Caki2 (cell line): Measurements from ENCODE around the gene FAM124B. TPM values are rescaled to one million over a fixed set of nuclear protein-coding genes. Genes with fewer than 3 reads are reported as not detected.
A peak's percentile ranks its signal among the peaks of the same experiment; 100 is the strongest.
"Not testable (repeated sequence)": the region's sequence is repeated elsewhere in the genome, so short reads cannot be mapped to it uniquely, and the experiment has no call there.

Experiments
- DNase-seq: peaks from one replicate; pipeline ENCODE4 v3.0.0-alpha.2; 2015; ENCODE audit warnings: low read depth
- in situ Hi-C: cut with HindIII; loops from 2 replicates; pipeline ENCODE4 v1.10.0; 2016; ENCODE audit warnings: low sequenced_read_pairs, low pct_unique_long_range_greater_than_20kb, mixed read lengths
- total RNA-seq: library from RNA; depleted of rRNA; stranded (reverse); fragments of >200 nt; shearing (Covaris generic); gene quantifications from 2 replicates; pipeline ENCODE4 v1.2.3, GENCODE V29; 2014; ENCODE audit warnings: low replicate concordance

The FAM124B gene
- total RNA-seq, 1 experiment from 2014 or later, result not detected

GRCh38 chr2:224393157-224393872, 8.6 kb downstream of the FAM124B start:
- DNase-seq, result no peak
- in situ Hi-C loops, result no loop called here

DNA sequence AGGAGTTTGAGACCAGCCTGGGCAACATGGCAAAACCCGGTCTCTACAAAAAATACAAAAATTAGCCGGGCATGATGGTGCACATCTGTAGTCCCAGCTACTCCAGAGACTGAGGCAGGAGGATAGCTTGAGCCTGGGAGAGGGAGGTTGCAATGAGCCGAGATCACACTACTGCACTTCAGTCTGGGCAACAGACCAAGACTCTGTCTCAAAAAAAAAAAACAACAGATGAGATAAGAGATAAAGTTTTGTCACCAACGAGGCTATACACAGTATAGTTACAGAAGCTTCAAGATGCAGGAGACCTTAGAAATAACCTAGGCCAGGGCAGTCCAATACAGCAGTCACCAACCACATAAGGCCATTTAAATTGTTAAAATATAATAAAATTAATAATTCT, 9.4 kb downstream of the FAM124B start:
- in situ Hi-C loops, result no loop called here
- DNase-seq, result no peak

GRCh38 chr2:224389317-224389716, 12.6 kb downstream of the FAM124B start:
- no peak for DNase-seq
- in situ Hi-C loops, result no loop called here

DNA sequence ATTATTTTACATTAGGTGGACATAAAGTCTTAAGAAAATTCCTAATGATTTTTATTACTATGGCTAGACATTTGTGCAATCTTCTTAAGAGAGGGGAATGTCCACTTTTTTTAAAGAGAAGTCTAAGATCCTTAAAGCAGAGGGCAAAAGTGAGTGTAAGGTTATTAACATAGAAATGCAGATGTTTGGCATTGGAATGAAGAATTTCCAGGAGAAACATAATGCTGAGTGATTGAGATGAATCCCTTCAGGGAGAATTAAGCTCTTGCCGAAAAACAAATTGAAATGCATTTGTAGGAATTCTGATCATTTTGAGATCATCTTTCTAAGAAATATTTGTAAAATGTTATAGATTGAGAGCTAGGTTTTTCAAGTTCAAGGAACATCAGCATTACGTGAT, 15.0 kb downstream of the FAM124B start:
- in situ Hi-C loops, result no loop called here
- no peak for DNase-seq

DNA sequence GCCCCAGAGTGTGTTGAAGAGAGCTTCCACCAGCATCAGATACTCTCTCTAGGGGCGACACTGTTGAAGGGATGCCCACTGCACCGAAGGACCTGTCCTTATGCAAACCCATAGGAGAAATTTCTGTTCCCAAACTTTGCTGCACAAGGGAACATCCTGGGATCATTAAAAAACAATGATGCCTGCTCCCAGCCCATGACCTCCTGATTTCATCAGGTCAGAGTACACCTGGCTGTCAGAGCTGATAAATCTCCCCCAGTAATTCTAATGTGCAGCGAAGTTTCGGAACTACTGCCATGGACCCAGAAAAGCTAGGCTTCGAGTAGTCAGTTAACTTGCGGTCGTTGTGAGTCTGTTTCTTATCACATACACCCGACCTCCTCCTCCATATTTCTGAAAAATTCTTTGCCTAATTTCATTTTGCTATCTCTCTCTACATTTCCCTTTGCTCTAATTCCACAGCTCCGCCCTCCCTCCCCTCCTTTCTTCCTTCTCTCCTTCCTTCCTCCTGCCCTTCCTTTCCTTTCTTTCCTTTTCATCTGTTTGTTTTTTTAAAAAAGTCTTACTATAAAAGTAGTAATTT, 18.8 kb downstream of the FAM124B start:
- in situ Hi-C loops, result no loop called here
- no peak for DNase-seq

GRCh38 chr2:224382280-224382647, 19.6 kb downstream of the FAM124B start:
- in situ Hi-C loops, DNase-seq: not testable (repeated sequence)

DNA sequence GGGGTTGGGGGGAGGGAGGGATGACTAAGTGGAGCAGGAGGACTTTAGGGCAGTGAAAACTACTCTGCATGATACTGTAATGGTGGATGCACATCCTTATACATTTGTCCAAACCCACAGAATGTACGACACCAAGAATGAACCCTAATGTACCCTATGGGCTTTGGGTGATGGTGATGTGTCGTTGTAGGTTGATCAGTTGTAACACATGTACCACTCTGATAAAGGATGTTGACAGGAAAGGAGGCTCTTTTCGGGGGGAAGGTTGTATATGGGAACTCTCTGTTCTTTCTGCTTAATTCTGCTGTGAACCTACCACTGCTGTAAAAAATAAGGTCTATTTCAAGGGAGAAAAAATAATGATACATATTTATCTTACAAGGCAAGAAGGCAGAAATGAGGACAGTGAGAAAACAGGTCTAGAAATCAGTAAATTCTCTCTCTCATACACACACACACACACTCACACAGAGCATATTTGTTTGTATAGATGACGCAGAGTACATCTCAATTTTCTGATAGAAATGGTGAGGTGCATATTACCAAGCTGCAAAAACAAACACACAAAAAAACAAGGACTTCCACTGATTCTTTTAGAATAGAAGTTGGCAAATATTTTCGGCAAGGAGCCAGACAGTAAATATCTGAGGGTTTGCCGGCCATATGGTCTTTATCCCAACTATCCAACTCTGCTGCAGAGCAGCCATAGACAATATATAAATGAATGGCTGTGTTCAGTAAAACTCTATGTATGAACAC, 20.2 kb downstream of the FAM124B start:
- in situ Hi-C loops, result no loop called here
- no peak for DNase-seq

DNA sequence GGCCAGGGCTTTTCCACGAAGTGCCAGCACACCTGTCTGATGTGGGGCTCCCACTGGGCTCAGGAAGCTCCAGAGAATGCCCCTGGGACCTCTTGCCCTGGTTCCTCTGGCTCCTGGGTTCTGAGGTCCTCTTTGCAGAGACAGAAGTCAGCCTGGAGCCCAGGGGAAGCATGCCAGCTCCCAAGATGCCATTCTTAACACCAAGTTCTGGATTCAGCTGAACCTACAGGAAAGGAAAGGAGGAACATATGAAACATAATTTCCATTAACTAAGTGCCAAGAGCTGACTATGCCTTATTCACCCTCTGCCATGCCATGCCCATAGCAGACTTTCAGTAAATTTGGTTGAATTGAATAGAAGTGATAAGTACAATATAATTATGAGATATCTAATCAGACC, 21.9 kb downstream of the FAM124B start:
- in situ Hi-C loops, result no loop called here
- no peak for DNase-seq

- in situ Hi-C loops, result no loop called here
- DNase-seq, result no peak
Measured at GRCh38 chr2:224379172-224379571, 22.7 kb downstream of the FAM124B start.

- DNase-seq, result no peak
- in situ Hi-C loops, result no loop called here
Measured at GRCh38 chr2:224378701-224379097, 23.2 kb downstream of the FAM124B start.

DNA sequence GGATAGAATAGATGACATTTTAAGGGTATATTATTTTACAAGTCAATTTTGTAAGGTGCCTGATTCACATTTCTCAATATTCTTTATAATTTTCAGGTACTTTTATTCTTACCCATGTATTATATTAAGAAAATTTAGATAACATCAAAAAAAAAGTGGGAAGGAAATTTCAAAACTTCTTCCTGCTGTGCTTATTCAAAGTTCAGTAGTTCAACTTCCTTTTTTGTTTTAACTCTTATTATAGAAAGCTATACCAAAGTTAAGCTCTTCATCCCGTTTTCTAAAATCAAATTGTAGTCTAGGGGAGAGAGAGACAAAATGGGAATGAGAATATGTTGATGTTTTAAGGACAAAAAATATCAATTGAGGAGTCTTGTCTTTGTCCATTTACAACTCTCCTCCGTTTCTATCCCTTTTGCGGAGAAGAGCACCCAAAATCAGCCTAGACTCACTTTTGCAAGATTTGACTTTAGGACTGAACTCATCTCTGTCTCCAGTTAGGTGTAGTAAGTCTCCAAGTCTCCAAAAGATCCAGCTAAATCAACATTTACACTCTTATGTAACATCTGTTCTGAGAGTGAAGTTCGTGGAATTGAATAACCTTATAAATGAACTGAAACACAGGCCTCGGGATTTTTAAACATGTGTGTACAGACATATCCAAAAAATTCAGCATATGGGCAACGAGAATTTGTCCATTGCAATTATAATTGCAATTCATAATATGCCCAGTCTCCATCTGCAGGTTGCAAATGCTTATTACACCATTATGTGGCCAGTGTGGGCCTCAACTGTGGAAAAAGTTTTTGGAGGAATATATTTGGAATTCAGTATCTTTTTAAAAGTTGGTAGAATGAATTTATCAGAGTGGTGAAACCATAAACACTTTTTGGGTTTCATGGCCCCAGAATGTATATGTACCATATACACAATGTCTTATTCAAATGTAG, 23.9 kb downstream of the FAM124B start:
- DNase-seq, result no peak
- in situ Hi-C loops, result no loop called here

DNA sequence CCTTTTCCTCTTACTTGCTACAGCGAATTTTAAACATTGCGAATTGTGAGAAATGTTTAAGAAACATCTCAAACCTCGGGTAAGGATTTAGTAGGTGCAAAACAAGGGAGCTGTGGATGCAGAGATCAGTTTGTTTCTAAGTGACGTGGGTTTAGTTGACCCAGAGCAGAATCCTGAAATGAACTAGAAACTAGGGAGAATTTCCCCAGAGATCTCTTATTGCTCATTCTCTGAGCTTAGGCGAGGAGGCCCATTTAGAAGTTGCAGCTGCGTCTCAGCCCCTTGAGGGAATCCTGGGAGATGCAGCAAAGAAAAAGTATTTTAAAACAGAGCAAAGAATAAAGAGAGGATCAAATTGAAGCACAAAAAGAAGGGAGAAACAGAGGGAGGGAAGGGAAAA, 29.3 kb downstream of the FAM124B start:
- in situ Hi-C loops, result no loop called here
- no peak for DNase-seq

- in situ Hi-C loops, result no loop called here
Measured at GRCh38 chr2:224369028-224369632, 32.8 kb downstream of the FAM124B start.

GRCh38 chr2:224366267-224366844, 35.6 kb downstream of the FAM124B start:
- in situ Hi-C loops, result no loop called here
- DNase-seq, result no peak

More at GRCh38 chr2:224369028-224369632, 32.8 kb downstream of the FAM124B start:
- DNase-seq, result peak; percentile 30

DNA sequence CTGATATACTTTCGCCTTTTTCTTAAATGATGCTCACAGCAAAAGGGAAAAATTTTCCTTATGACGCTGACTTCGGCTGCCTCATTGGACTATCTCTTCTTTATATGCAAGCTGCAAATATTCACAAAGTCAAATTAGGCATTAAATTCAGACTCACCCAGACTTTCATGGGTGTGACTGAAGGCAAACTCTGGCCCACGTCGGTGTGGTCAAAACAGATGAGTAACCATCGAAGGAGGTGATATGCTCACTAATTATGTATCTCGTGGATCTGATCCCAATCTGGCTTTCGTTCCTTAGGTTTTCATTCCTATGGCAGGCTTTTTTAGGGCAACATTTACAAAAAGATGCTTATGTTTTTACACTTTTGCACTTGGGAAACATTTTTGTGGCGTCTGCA, 36.6 kb downstream of the FAM124B start:
- no peak for DNase-seq
- in situ Hi-C loops, result no loop called here

- in situ Hi-C loops, result no loop called here
- DNase-seq, result no peak
Measured at GRCh38 chr2:224363281-224363680, 38.6 kb downstream of the FAM124B start.

DNA sequence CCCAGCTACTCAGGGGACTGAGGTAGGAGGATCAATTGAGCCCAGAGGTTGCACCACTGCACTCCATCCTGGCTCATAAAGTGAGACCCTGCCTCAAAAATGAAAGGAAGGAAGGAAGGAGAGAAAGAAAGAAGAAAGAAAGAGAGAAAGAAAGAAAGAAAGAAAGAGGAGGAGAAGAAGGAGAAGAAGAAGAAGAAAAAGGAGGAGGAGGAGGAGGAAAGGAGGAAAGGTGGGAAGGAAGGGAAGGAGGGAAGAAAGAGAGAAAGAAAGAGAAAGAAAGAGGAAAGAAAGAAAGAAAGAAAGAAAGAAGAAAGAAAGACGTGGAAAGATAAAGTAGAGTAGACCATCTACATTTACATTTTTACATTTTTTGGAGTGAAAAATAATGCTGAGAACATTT, 39.8 kb downstream of the FAM124B start:
- in situ Hi-C loops, result no loop called here
- no peak for DNase-seq

DNA sequence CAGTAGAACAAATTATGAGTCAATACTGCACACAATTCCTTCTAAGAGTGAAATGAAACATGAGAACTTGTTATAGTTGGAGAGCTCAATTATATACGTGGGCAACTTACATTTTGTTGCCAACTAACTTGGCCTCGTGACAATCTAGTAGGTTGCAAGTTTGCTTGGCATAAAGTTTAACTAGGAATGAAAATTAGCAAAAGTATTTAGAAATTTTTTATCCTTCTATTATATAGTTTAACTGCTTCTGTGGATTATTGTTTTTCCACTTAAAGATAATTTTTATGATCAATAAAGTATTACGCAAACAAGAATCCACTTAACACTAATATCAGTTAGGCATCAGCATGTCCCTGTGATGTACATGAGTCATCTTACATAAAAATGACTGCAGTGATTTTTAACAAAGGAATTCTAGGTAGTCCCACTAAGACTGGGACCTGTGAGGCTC, 41.1 kb downstream of the FAM124B start:
- in situ Hi-C loops, result no loop called here
- no peak for DNase-seq
